Measurements from ENCODE around the gene HMGCS1. TPM values are rescaled to one million over a fixed set of nuclear protein-coding genes. Genes with fewer than 3 reads are reported as not detected.

Gene HMGCS1
- total RNA-seq, 1 experiment from 2014 or later, result 52.8 TPM

- H3K27ac ChIP-seq (ENCODE audit: low read depth, low read length), result no peak overlapping the region
- no peak overlapping the region for H2AFZ ChIP-seq (ENCODE audit: low read depth, low read length, poor library complexity, severe bottlenecking)
- no peak for TF ChIP-seq POLR2AphosphoS5 (IDR thresholded peaks at IDR 0.05; ENCODE audit: low read depth, low read length)
- no peak for TF ChIP-seq ATF3 (IDR thresholded peaks at IDR 0.05)
- TF ChIP-seq POLR2A (IDR thresholded peaks at IDR 0.05; ENCODE audit: borderline replicate concordance, extremely low read depth, insufficient read depth, insufficient read length), result no peak
- no peak for TF ChIP-seq CTCF (IDR thresholded peaks at IDR 0.05 in 2 of 3, conservative IDR thresholded peaks at IDR 0.05 in 1 of 3; ENCODE audit: borderline replicate concordance in 1 of 3, insufficient read depth in 1 of 3, low read depth in 2 of 3, low read length in 2 of 3)
- TF ChIP-seq EGR1 (IDR thresholded peaks at IDR 0.05; ENCODE audit: low read depth), result no peak
- no peak for TF ChIP-seq FOSL1 (IDR thresholded peaks at IDR 0.05; ENCODE audit: low read depth)
- H3K9me3 ChIP-seq (ENCODE audit: control insufficient read depth in 1 of 2, insufficient read depth in 1 of 2, low read depth in 1 of 2, low read length in 2 of 2), result no peaks in the 10 kb centered on the region
- RAD21 ChIA-PET (ENCODE audit: low non-redundant PET in 1 of 2, low total read pairs in 2 of 2, uncharacterized antibody in 2 of 2, unreplicated experiment in 2 of 2), result no interaction called here
- H3K4me3 ChIP-seq (replicated peaks in 1 of 2; ENCODE audit: low read depth in 1 of 2, low read length in 2 of 2), result no peak overlapping the region
- no peaks in the 10 kb centered on the region for H3K9me2 ChIP-seq (ENCODE audit: insufficient read depth)
- H3K4me1 ChIP-seq (ENCODE audit: control insufficient read depth in 1 of 2, insufficient read depth in 2 of 2, low read length in 2 of 2), result no peaks in the 10 kb centered on the region
- H3K79me2 ChIP-seq (ENCODE audit: insufficient read depth, low read length), result peaks cover 46% of the 10 kb centered on the region
- no peaks in the 10 kb centered on the region for H4K20me1 ChIP-seq (ENCODE audit: insufficient read depth)
- H3K27me3 ChIP-seq (ENCODE audit: insufficient read depth, low read length), result no peaks in the 10 kb centered on the region
- H3K9ac ChIP-seq (ENCODE audit: low read length), result no peak overlapping the region
- CTCF ChIA-PET, result no interaction called here
- POLR2A ChIA-PET, result no interaction called here
- H3K36me3 ChIP-seq (ENCODE audit: control insufficient read depth in 1 of 2, insufficient read depth in 2 of 2, low read length in 2 of 2), result peaks cover 20 to 23% of the 10 kb centered on the region in 2 experiments
- ATAC-seq (no peak), DNase-seq (ENCODE audit: low read depth, low spot score) (no peak)
- H3K4me2 ChIP-seq (ENCODE audit: low read length), result no peak overlapping the region
- intact Hi-C loops (cut with micrococcal nuclease), result loop anchor here (10.0 kb wide), 1 partner anchor 385 kb away; no protein-coding TSS in a partner anchor
- no TSS peak for BruUV-seq (replicated peaks)
These were observed 13.1 kb downstream of the HMGCS1 start for GRCh38 chr5:43300112-43300511.

- H3K27me3 ChIP-seq (ENCODE audit: insufficient read depth, low read length), result no peaks in the 10 kb centered on the region
- DNase-seq (ENCODE audit: low read depth, low spot score) (no peak), ATAC-seq (no peak)
- no peak for TF ChIP-seq JUND (IDR thresholded peaks at IDR 0.05)
- no peaks in the 10 kb centered on the region for H4K20me1 ChIP-seq (ENCODE audit: insufficient read depth)
- ChIA-PET CTCF (no interaction called here), RAD21 (ENCODE audit: low non-redundant PET in 1 of 2, low total read pairs in 2 of 2, uncharacterized antibody in 2 of 2, unreplicated experiment in 2 of 2) (no interaction called here), POLR2A (no interaction called here)
- intact Hi-C loops (cut with micrococcal nuclease), result no loop called here
- H2AFZ ChIP-seq (ENCODE audit: low read depth, low read length, poor library complexity, severe bottlenecking), result no peak overlapping the region
- no peak overlapping the region for H3K4me3 ChIP-seq (replicated peaks in 1 of 2; ENCODE audit: low read depth in 1 of 2, low read length in 2 of 2)
- peaks cover 30% of the 10 kb centered on the region for H3K79me2 ChIP-seq (ENCODE audit: insufficient read depth, low read length)
- peaks cover 23 to 24% of the 10 kb centered on the region in 2 experiments for H3K36me3 ChIP-seq (ENCODE audit: control insufficient read depth in 1 of 2, insufficient read depth in 2 of 2, low read length in 2 of 2)
- H3K9me2 ChIP-seq (ENCODE audit: insufficient read depth), result no peaks in the 10 kb centered on the region
- H3K27ac ChIP-seq (ENCODE audit: low read depth, low read length), result no peak overlapping the region
- H3K4me1 ChIP-seq (ENCODE audit: control insufficient read depth in 1 of 2, insufficient read depth in 2 of 2, low read length in 2 of 2), result no peaks in the 10 kb centered on the region
- H3K4me2 ChIP-seq (ENCODE audit: low read length), result no peak overlapping the region
- BruUV-seq (replicated peaks), result no TSS peak
- no peak overlapping the region for H3K9ac ChIP-seq (ENCODE audit: low read length)
- H3K9me3 ChIP-seq (ENCODE audit: control insufficient read depth in 1 of 2, insufficient read depth in 1 of 2, low read depth in 1 of 2, low read length in 2 of 2), result no peaks in the 10 kb centered on the region
These were observed 14.8 kb downstream of the HMGCS1 start for GRCh38 chr5:43298443-43298842.

Data from HCT116 (cell line).